Fibroblast of lung (primary cell): ENCODE results near the gene AFAP1L1. TPM values are rescaled to one million over a fixed set of nuclear protein-coding genes. Genes with fewer than 3 reads are reported as not detected.
A peak's percentile ranks its signal among the peaks of the same experiment; 100 is the strongest.

Experiments
- DNase-seq, 2 donors: peaks; one replicate each; pipeline versions ENCODE4 v3.0.0 to v3.0.0-alpha.2; 2010; ENCODE audit warnings: low read depth in 2 of 2
- H2AFZ ChIP-seq: 2 replicates; pipeline ENCODE4 v1.5.1; 2012; ENCODE audit warnings: low read length, control low read depth, inconsistent platforms
- H3K27ac ChIP-seq: 2 replicates; pipeline ENCODE4 v1.5.1; 2011; ENCODE audit warnings: low read length, control low read depth; ENCODE audit not compliant: insufficient read depth
- H3K27me3 ChIP-seq: 2 replicates; pipeline ENCODE4 v1.5.1; 2011; ENCODE audit warnings: mild to moderate bottlenecking, low read length; ENCODE audit not compliant: control insufficient read depth, insufficient read depth
- H3K36me3 ChIP-seq: 2 replicates; pipeline ENCODE4 v1.5.1; 2011; ENCODE audit warnings: low read length; ENCODE audit not compliant: control insufficient read depth, insufficient read depth
- H3K4me1 ChIP-seq: 2 replicates; pipeline ENCODE4 v1.5.1; 2011; ENCODE audit warnings: low read length; ENCODE audit not compliant: control insufficient read depth, insufficient read depth; ENCODE audit errors: extremely low read depth
- H3K4me2 ChIP-seq: 2 replicates; pipeline ENCODE4 v1.5.1; 2011; ENCODE audit warnings: low read length, control low read depth; ENCODE audit not compliant: insufficient read depth; ENCODE audit errors: extremely low read depth
- H3K4me3 ChIP-seq, 4 experiments: fragments of 200-600 bp in 1 of 4; sonication (generic) in 1 of 4; replicated peaks in 1 of 4; 2 replicates each; pipeline ENCODE4 v1.5.1; 2011 to 2016; ENCODE audit warnings: low read length in 4 of 4, low read depth in 3 of 4, mild to moderate bottlenecking in 3 of 4, control low read depth in 2 of 4, inconsistent platforms in 1 of 4, mixed read lengths in 1 of 4; ENCODE audit not compliant: insufficient read depth in 1 of 4; ENCODE audit errors: control extremely low read depth in 1 of 4
- H3K79me2 ChIP-seq: 2 replicates; pipeline ENCODE4 v1.5.1; 2012; ENCODE audit warnings: mild to moderate bottlenecking, low read length, inconsistent platforms; ENCODE audit not compliant: control insufficient read depth, insufficient read depth
- H3K9ac ChIP-seq: 2 replicates; pipeline ENCODE4 v1.5.1; 2011; ENCODE audit warnings: mild to moderate bottlenecking, low read length, control low read depth; ENCODE audit not compliant: insufficient read depth
- H3K9me3 ChIP-seq: 2 replicates; pipeline ENCODE4 v1.5.1; 2012; ENCODE audit warnings: low read depth, low read length; ENCODE audit not compliant: control insufficient read depth, insufficient read depth
- H4K20me1 ChIP-seq: 2 replicates; pipeline ENCODE4 v1.5.1; 2011; ENCODE audit warnings: low read length; ENCODE audit not compliant: control insufficient read depth, insufficient read depth; ENCODE audit errors: extremely low read depth
- CTCF ChIP-seq, 2 donors: IDR thresholded peaks in 1 of 2; conservative IDR thresholded peaks in 1 of 2; 1 replicate in 1 of 2; 2 replicates in 1 of 2; pipeline ENCODE4 v1.5.1; 2011 to 2012; ENCODE audit warnings: low read length in 2 of 2, control low read depth in 1 of 2, inconsistent platforms in 1 of 2, low read depth in 1 of 2, mild to moderate bottlenecking in 1 of 2
- EZH2 ChIP-seq: IDR thresholded peaks from 2 replicates; pipeline ENCODE4 v1.5.1; 2012; ENCODE audit warnings: low read length, control low read depth, mild to moderate bottlenecking; ENCODE audit errors: missing control alignments
- polyA plus RNA-seq, 2 donors: library from polyadenylated mRNA; depleted of rRNA in 1 of 2; stranded (reverse) in 1 of 2; unstranded in 1 of 2; fragments of >200 nt; gene quantifications; 2 replicates each; pipeline ENCODE4 v1.2.1, GENCODE V29; 2011 to 2012; ENCODE audit warnings: missing spikeins in 1 of 2
- total RNA-seq: library from RNA; depleted of rRNA; stranded (reverse); fragments of >200 nt; gene quantifications from 2 replicates; pipeline ENCODE4 v1.2.1, GENCODE V29; 2014

AFAP1L1 gene
- total and polyA plus RNA-seq, 2 donors (not counting 1 experiment from before 2014, with no cell fraction given) = 3.0 to 7.1 TPM

DNA sequence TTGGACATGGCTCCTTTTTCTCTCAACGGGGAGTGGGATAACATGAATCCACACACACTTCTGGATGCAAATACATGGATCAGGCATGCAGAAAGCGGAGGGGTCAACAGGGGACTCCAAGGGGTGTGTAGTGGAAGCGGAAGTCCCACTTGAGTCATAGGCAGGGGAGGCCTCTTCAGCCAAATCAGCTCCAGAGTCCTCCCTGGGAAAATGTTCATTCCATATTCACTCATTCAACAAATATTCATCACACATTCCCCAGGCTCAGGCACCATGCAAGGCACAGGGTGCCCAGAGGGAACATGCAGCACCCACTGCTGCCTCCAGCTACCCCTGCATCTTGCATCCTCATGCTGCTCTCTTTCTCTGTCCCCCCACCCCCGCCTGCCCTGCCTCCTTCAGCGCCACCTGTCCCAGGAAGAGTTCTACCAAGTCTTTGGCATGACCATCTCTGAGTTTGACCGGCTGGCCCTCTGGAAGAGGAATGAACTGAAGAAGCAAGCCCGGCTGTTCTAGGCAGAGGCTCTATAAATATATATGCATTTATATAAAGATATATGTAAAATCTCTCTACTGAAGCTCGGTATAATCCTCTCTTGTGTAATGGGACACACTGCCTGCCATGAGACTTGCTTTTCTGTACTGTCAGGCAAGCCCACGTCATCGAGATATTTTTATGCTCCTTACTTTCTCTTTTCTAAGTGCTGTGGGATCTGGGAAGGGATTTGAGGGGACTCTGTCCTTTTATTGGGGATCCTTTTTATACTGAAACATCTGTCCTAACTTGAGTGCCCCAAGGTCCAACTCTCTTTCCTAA, 13.6 kb upstream of the AFAP1L1 start:
- Histone ChIP-seq H4K20me1 (no peaks in the 10 kb centered on the region), H3K27me3 (no peaks in the 10 kb centered on the region), H2AFZ (no peak overlapping the region), H3K4me2 (no peak overlapping the region), H3K79me2 (no peaks in the 10 kb centered on the region), H3K9ac (no peak overlapping the region), H3K36me3 (peaks cover 7% of the 10 kb centered on the region), H3K9me3 (no peaks in the 10 kb centered on the region), H3K4me1 (peaks cover 9% of the 10 kb centered on the region), H3K27ac (no peak overlapping the region), H3K4me3 (no peak overlapping the region)
- TF ChIP-seq CTCF (conservative IDR thresholded peaks at IDR 0.05 in 1 of 2, IDR thresholded peaks at IDR 0.05 in 1 of 2; ENCODE audit: low read depth in 1 of 2, low read length in 2 of 2) = no peak
- no peak for TF ChIP-seq EZH2
- peak; percentile 48 to 86 for DNase-seq

DNA sequence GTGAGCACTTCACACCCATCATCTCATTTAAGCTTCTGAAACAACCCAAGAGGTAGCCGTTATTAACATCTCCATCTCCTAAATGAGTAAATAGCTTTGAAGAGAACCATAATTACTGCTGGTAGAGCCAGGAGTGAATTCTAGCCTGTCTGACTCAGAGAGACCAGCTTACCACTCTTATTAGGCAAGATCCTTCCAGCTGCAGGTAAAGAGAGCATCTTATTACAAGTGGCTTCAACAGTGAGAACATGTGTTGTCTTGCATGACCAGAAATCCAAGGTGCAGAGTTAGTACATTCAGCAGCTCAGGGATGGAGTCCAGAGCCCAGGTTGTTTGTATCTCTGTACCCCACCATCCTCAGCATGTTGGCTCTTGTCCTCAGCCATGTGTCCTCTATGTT, 10.9 kb upstream of the AFAP1L1 start:
- H3K36me3 ChIP-seq = peaks cover 5% of the 10 kb centered on the region
- H3K4me3 ChIP-seq = no peak overlapping the region
- H2AFZ ChIP-seq = no peak overlapping the region
- no peaks in the 10 kb centered on the region for H4K20me1 ChIP-seq
- no peaks in the 10 kb centered on the region for H3K79me2 ChIP-seq
- TF ChIP-seq EZH2 = no peak
- TF ChIP-seq CTCF (conservative IDR thresholded peaks at IDR 0.05 in 1 of 2, IDR thresholded peaks at IDR 0.05 in 1 of 2; ENCODE audit: low read depth in 1 of 2, low read length in 2 of 2) = no peak
- no peak overlapping the region for H3K9ac ChIP-seq
- H3K4me2 ChIP-seq = no peak overlapping the region
- no peaks in the 10 kb centered on the region for H3K9me3 ChIP-seq
- DNase-seq = peak in 1 of 2 donors; percentile 28
- H3K4me1 ChIP-seq = peaks cover 9% of the 10 kb centered on the region
- no peaks in the 10 kb centered on the region for H3K27me3 ChIP-seq
- H3K27ac ChIP-seq = no peak overlapping the region

GRCh38 chr5:149261246-149261645, 10.4 kb upstream of the AFAP1L1 start:
- H3K27ac ChIP-seq = no peak overlapping the region
- no peak overlapping the region for H3K9ac ChIP-seq
- H2AFZ ChIP-seq = no peak overlapping the region
- no peaks in the 10 kb centered on the region for H4K20me1 ChIP-seq
- TF ChIP-seq EZH2 = no peak
- H3K4me3 ChIP-seq = no peak overlapping the region
- peaks cover 8% of the 10 kb centered on the region for H3K4me1 ChIP-seq
- H3K79me2 ChIP-seq = no peaks in the 10 kb centered on the region
- peaks cover 5% of the 10 kb centered on the region for H3K36me3 ChIP-seq
- H3K9me3 ChIP-seq = no peaks in the 10 kb centered on the region
- no peak overlapping the region for H3K4me2 ChIP-seq
- DNase-seq = no peak
- no peaks in the 10 kb centered on the region for H3K27me3 ChIP-seq
